GM18858 (cell line): ENCODE measurements around the gene B4GALT4.

Source experiments
- ATAC-seq: cut with Tn5 transposase; IDR thresholded peaks from one replicate; pipeline ENCODE4 v1.9.1; 2021; ENCODE audit not compliant: unreplicated experiment

Gene B4GALT4

GRCh38 chr3:119238363-119238762, 2.3 kb downstream of the B4GALT4 start:
- no peak for ATAC-seq

DNA sequence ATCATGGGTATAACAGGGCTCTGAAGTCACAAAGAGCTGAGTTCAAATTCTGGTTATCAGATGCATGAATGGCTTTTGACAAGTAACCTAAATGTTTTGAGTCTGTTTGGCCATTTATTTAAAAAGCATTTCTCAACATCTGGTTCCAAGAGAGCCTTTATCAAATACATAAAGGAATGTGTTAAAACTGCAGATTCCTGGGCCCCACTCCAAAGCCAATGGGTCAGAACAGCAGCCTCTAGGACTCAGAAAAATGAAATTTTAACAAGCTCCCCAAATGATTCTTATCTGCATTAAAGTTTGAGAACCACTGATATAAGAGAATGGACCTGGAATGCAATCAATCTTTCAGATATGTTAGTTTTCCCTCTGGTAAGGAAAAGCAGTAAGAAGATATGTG, 3.4 kb downstream of the B4GALT4 start:
- ATAC-seq: no peak

- no peak for ATAC-seq
Measured at GRCh38 chr3:119236756-119237155, 3.9 kb downstream of the B4GALT4 start.

DNA sequence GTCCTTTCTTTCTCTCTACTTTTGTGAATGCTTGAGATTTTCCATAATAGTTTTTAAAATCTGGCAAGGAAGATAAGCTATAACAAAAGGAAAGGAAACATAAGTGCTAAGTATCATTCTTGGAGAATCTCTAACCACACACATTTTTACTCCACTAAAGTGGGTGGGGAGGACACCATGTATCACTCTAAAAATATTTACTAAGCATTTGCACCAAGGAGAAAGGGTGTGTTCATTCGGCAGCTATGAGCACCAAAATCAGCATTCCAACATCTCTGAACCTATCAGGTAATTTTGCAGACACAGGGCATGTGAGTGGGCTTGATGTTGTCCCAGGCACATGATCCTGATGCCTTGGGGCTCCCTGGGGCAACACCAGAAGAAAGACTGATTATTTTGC, 5.5 kb downstream of the B4GALT4 start:
- ATAC-seq: no peak

DNA sequence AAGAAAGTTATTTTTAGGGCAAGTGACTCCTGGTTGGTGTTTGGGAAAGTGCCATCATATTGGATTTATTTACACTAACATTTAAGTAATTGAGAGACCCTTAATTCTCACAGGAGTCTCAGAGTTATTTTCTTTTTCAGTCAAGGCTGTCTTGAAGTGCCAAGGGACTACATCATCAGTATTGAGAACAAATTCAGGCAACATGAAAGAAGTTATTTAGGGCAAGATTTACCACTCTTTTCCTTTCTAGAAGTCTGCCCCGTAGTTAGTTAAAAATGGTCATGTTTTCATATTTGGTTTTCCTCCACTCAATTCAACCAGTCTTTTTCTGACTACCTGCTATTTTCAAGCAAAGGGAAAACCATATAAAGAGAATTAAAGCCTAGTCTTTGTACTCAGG, 6.1 kb downstream of the B4GALT4 start:
- ATAC-seq: no peak

DNA sequence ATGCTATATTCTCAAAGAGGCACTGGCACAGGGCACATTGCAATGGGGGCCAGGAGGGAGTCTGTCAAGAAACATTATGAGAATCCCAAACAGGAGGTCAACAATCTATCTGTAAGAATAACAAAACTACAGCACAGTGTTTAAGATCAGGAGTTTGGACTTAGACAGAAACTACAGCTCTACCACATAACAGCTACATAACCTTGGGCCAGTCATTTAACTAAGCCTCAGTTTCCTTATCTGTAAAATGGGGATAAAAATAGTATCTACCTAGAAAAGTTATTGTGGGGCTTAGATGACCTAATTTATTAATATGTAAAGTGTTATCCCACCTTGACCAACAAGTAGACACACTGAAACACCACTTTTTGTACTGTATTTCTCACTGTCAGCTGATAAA, 9.9 kb downstream of the B4GALT4 start:
- ATAC-seq: no peak

DNA sequence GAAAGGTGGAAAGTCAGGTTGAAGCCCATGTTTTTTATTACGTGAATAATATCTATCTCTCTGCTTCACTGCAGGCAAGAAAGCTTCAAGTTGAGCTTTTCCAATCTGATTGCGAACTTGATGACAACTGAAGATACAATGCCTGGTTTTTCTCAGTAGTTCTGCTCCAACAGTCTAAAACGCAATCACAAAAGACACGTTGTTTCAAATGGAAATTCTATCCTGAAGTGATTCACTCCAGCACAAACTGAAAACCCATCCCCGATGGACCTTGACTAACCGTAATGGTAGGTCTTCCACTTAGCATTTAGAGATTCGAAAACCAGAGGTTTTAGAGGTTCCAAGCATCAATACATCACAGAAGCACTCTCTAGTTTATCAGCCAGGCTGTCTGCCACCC, 10.6 kb downstream of the B4GALT4 start:
- ATAC-seq: no peak

GRCh38 chr3:119229190-119229589, 11.5 kb downstream of the B4GALT4 start:
- ATAC-seq: no peak

DNA sequence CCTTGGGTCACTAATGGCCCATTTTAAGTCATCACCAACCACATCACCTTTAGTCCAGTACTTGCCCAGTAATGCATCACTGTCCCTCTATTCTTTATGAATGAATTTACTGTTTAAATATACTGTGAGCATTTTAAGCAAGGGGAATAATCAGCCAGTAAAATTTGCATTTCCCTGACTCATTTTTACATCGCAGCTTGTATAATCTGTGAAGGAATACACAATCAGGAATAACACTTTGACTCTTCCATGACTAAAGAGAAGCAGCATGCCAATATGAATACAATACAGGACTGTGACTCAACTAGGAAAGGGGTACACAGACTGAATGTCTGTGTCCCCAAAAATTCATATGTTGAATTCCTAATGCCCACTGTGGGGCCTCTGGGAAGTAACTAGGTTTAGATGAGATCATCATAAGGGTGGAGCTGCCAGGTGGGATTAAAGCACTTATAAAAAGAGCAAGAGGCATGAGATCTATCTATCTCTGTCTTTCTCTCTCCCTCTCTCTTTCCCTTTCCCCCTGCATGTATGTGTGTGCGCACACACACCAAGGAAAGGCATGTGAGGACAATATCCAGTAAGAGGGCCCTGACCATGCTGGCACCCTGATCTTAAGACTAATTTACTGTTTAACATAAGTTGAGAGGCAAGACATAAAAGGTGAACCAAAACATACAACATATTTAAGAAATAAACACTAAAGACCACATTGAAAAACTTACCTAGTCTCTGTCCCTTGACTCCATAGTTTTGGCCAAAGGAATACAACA, 12.1 kb downstream of the B4GALT4 start:
- ATAC-seq: no peak

DNA sequence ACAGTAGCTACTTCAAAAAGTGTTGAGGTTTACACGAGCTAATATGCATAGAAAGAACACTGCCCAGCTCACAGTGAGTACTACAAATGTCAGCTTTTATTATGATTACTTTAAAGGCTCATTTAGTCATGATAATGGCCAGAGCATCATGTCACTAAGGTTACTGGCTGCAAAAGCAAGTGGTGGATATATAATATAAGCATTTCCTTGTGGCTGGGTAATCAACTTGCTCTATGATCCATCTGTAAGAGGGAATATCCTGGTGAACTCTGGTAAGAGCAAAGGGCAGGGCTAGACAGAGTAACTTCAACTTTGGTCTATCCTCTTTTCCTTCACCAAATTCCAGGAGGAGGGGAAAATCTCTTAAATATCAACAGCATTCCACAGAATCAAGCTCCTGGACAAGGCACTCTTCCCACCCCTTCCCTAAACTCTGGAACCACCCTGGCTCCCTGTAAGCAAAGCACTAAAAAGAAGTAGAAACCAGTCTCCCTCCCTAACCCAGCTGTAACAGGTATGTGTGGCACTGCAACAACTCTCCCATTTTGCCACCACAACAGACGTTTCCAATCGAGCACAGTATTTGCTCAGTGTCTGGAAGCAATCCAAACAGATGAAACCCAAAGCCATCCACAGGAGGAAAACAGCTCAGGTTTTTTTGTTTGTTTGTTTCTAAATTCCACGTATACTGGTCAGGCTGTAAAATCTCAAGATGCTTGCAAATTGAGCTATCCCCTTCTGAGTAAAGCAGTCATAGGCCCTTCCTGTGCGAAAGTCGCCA, 13.4 kb downstream of the B4GALT4 start:
- ATAC-seq: no peak

- ATAC-seq: no peak
Measured at GRCh38 chr3:119225121-119225520, 15.6 kb downstream of the B4GALT4 start.

GRCh38 chr3:119223511-119223910, 17.2 kb downstream of the B4GALT4 start:
- ATAC-seq: no peak

- ATAC-seq: no peak
Measured at GRCh38 chr3:119222391-119222790, 18.3 kb downstream of the B4GALT4 start.

DNA sequence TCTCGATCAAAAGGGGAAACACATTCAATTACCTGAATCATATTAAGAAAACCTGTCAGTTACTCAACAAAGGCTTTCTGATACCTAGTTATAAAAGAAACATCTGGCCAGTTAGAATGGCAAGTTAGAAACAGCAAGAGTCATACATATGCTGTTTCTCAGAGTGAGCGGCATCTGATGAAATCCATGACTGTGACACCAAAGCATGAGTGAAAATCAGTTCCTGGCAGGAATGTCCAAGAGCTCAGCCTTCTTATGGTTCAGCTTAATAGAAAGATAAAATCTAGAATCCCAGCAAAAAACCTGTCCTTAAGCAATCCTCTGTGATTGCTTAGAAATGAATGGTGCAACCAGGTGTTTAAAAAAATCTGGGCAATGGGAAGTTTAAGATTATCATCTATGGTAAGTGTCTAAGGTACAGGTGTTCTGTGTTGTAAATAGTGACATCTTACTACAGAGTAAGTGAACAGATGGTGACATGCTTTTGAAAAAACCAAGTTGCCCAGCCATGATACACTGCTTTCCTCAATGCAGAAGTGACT, 18.8 kb downstream of the B4GALT4 start:
- no peak for ATAC-seq

DNA sequence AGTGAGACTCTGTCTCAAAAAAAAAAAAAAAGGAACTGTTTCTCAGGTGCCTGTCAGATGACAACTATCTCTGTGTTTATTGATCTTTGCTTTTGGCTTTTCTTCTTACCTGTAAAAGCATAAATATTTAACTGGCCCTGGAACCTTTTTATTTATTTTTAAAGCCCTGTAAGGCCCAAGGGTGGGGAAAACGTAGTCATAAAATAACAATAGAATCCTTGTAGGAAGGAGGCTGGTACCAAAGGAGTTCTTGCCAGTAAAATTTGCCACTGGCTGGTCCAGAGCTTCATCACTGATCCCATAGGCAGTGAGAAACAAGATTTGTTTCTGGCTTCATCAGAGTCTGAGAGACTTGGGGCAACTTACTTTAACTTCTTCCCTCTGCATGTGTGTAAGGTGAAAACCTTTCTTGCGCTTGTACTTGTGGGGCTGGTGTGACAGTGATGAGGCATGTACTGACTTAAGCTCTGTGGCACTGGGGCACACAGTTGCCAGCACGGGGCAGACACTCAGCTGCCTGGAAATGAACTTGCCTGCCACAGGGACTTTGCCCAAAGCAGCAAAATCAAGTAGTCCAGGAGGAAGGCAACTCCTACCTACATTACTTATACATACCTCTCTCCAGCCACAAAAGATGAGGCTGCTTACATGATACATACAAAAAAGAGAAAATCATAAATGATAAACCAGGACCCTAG, 19.6 kb downstream of the B4GALT4 start:
- no peak for ATAC-seq

GRCh38 chr3:119220198-119220597, 20.5 kb downstream of the B4GALT4 start:
- no peak for ATAC-seq

GRCh38 chr3:119219069-119219468, 21.6 kb downstream of the B4GALT4 start:
- no peak for ATAC-seq

DNA sequence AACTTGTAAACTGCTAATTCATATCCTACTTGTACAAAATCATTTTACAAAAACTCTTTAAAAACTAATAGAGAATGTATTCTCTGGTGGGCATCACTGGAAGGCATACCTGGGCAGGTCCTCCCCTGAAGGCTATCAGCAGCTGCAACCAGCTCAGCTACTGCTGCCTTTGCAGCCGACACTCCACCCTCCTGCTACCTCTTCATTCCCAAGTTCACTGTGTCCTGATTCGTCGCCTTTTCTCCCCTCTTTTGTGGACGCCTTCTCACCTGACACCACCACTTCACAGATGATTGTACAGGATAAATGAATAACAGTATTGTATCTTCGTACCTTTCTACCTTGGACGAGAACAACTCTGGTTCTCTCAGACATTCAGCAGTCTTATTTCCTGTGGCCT, 28.9 kb downstream of the B4GALT4 start:
- no peak for ATAC-seq

DNA sequence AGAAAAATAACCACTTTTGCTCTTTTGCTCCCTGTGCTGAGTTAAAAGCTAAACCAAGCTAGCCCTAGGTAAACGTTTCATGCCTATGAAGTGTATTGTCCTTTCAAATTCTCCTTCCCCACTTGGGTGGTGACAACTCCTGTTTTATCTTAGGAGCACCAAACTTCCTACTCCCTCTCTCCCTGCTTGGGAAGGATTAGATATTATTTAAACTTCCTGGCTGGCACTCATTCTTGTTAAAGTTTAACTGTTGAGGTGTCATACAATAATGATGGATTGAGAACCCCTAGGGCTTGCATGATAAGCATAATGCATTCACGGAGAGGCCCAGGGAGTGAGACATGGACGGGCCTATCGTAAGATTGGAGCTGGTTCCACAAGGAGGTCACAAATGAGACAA, 29.5 kb downstream of the B4GALT4 start:
- ATAC-seq: no peak

GRCh38 chr3:119207512-119207875, 33.2 kb downstream of the B4GALT4 start:
- no peak for ATAC-seq

DNA sequence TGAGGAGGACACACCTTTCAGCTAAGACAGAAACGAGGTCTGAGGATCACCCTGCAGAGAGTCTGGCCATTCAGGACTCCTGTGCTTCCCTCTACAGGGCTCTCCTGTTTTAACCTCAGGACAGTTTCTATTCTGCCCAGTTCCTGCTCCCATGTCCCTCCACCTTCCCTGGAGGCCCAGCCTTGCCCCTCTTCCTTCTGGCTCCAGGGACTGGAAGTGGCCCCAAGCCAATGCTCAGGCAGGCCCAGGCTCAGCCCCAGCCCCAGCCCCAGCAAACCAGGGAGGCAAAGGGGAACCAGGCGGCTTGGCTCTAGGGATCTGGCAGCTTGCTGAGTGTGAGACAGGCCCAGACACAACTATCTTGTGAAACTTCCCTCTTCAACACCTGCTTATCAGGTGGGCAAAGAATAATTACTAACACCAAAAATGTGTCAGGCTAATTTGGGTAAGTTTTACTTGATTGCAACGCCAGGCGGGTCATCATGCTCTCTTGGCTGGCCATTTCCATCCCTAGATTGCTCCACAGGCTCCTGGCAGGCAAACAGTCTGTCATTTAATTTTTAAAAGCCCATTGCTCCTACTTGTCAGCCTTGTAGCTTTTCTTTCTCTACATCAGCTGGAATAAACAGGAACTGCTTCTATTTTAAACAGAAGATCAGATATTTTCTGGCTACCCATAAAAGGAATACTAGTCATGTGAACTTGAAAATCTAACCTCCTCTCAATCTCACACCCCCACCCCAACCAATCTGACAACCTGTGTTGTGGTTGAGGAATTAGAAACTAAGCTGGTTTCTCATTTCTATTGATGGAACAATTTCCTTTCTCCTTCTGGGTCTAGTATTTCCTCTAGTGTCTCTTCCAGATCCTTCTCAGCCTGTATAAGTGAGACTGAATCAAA, 33.8 kb downstream of the B4GALT4 start:
- ATAC-seq: no peak
